Measurements from ENCODE around the gene MAN1C1.

DNA sequence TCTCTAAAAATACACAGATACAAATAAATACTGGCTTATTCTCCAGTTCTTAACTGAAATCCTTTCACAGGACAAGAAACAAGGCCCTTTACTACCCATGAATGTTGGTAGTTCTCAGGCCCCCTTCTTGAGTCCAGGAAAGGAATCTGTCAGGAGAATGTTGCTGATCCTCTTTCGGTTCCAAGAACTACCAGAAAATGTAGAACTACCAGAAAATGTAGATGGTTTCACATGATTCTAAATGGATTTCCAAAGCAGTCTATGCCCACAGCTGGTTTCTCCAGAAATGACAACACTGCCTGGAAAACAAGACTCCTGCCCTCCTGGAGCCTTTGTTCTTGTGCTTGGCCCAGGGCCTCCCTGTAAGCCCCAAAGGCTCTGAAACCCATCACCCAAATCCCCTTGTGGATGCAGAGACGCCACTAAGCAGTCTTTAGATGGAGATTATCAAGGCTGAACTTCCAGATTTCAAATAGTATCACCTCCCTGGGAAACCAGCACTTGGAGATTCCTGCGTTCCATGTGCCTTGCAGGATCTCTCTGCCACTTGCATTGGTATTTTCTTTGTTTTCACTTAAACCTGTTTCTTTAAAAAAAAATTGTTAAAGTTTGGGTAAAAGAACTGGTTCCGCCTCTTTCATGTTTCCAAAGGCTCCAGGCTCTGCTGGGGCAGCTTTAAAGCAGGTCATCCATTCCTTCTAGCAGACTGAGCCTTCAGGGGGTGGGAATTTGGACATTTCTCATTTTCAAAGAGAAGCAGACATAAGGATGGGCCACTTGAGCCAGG is 53.4 kb downstream of the MAN1C1 start:
- no peak for TF ChIP-seq EP300 (IDR thresholded peaks at IDR 0.05)
- TF ChIP-seq, protein P1, sequence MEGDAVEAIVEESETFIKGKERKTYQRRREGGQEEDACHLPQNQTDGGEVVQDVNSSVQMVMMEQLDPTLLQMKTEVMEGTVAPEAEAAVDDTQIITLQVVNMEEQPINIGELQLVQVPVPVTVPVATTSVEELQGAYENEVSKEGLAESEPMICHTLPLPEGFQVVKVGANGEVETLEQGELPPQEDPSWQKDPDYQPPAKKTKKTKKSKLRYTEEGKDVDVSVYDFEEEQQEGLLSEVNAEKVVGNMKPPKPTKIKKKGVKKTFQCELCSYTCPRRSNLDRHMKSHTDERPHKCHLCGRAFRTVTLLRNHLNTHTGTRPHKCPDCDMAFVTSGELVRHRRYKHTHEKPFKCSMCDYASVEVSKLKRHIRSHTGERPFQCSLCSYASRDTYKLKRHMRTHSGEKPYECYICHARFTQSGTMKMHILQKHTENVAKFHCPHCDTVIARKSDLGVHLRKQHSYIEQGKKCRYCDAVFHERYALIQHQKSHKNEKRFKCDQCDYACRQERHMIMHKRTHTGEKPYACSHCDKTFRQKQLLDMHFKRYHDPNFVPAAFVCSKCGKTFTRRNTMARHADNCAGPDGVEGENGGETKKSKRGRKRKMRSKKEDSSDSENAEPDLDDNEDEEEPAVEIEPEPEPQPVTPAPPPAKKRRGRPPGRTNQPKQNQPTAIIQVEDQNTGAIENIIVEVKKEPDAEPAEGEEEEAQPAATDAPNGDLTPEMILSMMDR (IDR thresholded peaks at IDR 0.05), result no peak
- TF ChIP-seq POLR2AphosphoS5 (IDR thresholded peaks at IDR 0.05), result no peak
- no peak for TF ChIP-seq POLR2A (IDR thresholded peaks at IDR 0.05)

Data from sigmoid colon (tissue), 4 donors.